Measurements from ENCODE around the gene DACH1.

DNA sequence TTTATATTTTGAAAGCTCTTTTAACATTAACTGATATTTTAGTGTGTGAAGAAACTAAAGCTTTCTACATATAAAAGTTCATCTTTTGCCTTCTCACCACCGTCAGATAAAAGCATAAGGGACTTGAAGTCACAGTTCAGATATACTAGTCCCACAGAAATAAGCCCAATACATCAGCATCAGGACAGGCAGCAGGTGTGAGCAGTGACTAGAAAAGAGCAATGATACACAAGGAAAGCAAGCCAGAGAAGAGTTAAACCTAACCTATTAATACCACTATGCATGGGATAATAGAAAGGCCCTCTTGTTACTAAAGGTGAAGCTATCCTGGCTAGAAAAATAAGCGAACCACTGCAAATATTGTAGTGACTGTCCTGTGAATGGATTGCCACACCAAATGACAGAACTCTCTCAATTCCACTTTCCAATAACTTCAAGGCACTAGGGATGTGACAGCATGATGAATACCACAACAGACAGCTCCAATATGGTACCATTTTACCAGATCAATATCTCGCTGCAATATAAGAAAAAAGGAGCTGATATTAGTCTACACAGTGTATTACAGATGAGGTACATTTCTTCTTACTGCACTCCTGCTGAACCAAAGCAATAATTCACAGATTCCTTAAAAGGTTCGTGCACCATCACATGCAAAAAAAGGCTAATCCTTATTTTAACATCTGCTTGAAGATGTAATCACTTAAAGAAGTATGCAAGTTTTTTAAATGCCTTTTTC, 114.1 kb downstream of the DACH1 start:
- TF ChIP-seq ZC3H13 (CRISPR knock-in tag; IDR thresholded peaks at IDR 0.05) (no peak), SP5 (CRISPR knock-in tag; IDR thresholded peaks at IDR 0.05; ENCODE audit: borderline replicate concordance, low read depth) (no peak), SRSF9 (IDR thresholded peaks at IDR 0.05; ENCODE audit: borderline replicate concordance, insufficient read depth, low read depth, low read length, poor library complexity, severe bottlenecking) (no peak), TAF1 (CRISPR knock-in tag; IDR thresholded peaks at IDR 0.05) (no peak), NR2C2 (CRISPR knock-in tag; IDR thresholded peaks at IDR 0.05; ENCODE audit: borderline replicate concordance) (no peak), SMYD3 (CRISPR knock-in tag; IDR thresholded peaks at IDR 0.05) (no peak), MTF1 (CRISPR knock-in tag; IDR thresholded peaks at IDR 0.05) (no peak), SSRP1 (CRISPR knock-in tag; IDR thresholded peaks at IDR 0.05) (no peak), ZNF124 (CRISPR knock-in tag; IDR thresholded peaks at IDR 0.05) (no peak)
- TF ChIP-seq, protein P1, sequence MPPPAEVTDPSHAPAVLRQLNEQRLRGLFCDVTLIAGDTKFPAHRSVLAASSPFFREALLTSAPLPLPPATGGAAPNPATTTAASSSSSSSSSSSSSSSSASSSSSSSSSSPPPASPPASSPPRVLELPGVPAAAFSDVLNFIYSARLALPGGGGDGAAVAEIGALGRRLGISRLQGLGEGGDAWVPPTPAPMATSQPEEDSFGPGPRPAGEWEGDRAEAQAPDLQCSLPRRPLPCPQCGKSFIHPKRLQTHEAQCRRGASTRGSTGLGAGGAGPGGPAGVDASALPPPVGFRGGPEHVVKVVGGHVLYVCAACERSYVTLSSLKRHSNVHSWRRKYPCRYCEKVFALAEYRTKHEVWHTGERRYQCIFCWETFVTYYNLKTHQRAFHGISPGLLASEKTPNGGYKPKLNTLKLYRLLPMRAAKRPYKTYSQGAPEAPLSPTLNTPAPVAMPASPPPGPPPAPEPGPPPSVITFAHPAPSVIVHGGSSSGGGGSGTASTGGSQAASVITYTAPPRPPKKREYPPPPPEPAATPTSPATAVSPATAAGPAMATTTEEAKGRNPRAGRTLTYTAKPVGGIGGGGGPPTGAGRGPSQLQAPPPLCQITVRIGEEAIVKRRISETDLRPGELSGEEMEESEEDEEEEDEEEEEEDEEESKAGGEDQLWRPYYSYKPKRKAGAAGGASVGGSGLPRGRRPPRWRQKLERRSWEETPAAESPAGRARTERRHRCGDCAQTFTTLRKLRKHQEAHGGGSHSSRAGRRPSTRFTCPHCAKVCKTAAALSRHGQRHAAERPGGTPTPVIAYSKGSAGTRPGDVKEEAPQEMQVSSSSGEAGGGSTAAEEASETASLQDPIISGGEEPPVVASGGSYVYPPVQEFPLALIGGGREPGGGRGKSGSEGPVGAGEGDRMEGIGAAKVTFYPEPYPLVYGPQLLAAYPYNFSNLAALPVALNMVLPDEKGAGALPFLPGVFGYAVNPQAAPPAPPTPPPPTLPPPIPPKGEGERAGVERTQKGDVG (CRISPR knock-in tag; IDR thresholded peaks at IDR 0.05; ENCODE audit: borderline replicate concordance): no peak
- TF ChIP-seq, protein P2, sequence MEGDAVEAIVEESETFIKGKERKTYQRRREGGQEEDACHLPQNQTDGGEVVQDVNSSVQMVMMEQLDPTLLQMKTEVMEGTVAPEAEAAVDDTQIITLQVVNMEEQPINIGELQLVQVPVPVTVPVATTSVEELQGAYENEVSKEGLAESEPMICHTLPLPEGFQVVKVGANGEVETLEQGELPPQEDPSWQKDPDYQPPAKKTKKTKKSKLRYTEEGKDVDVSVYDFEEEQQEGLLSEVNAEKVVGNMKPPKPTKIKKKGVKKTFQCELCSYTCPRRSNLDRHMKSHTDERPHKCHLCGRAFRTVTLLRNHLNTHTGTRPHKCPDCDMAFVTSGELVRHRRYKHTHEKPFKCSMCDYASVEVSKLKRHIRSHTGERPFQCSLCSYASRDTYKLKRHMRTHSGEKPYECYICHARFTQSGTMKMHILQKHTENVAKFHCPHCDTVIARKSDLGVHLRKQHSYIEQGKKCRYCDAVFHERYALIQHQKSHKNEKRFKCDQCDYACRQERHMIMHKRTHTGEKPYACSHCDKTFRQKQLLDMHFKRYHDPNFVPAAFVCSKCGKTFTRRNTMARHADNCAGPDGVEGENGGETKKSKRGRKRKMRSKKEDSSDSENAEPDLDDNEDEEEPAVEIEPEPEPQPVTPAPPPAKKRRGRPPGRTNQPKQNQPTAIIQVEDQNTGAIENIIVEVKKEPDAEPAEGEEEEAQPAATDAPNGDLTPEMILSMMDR (CRISPR knock-in tag; IDR thresholded peaks at IDR 0.05): no peak

All from HepG2 (cell line).